ENCODE results near the gene HAUS1. TPM values are rescaled to one million over a fixed set of nuclear protein-coding genes. Genes with fewer than 3 reads are reported as not detected.
"Not testable (repeated sequence)": the region's sequence is repeated elsewhere in the genome, so short reads cannot be mapped to it uniquely, and the experiment has no call there.

Gene HAUS1
- total RNA-seq, 1 donor from 2014 or later: 52.3 TPM

- no peak overlapping the region for H3K27ac Mint-ChIP-seq
- H3K4me1 Mint-ChIP-seq (ENCODE audit: low read depth): peaks cover 26% of the 10 kb centered on the region
- peaks cover 5% of the 10 kb centered on the region for H3K36me3 Mint-ChIP-seq (ENCODE audit: low read depth)
- intact Hi-C loops (cut with micrococcal nuclease): no loop called here
- H3K27me3 Mint-ChIP-seq (ENCODE audit: low read depth): no peaks in the 10 kb centered on the region
- DNase-seq (ENCODE audit: low spot score): no peak
- H3K9me3 Mint-ChIP-seq: no peaks in the 10 kb centered on the region
- no peak overlapping the region for H3K4me3 Mint-ChIP-seq (ENCODE audit: low read depth)
Observed at GRCh38 chr18:46163941-46164499, 59.8 kb downstream of the HAUS1 start.

- H3K4me3 Mint-ChIP-seq (ENCODE audit: low read depth); H3K9me3 Mint-ChIP-seq; H3K36me3 Mint-ChIP-seq (ENCODE audit: low read depth); H3K27ac Mint-ChIP-seq; DNase-seq (ENCODE audit: low spot score); H3K27me3 Mint-ChIP-seq (ENCODE audit: low read depth); intact Hi-C loops (cut with micrococcal nuclease): not testable (repeated sequence)
- H3K4me1 Mint-ChIP-seq (ENCODE audit: low read depth): peaks cover 31% of the 10 kb centered on the region
Observed at GRCh38 chr18:46164502-46164901, 60.3 kb downstream of the HAUS1 start.

GRCh38 chr18:46164920-46165319, 60.7 kb downstream of the HAUS1 start:
- H3K27ac Mint-ChIP-seq: no peak overlapping the region
- intact Hi-C loops (cut with micrococcal nuclease): no loop called here
- H3K4me1 Mint-ChIP-seq (ENCODE audit: low read depth): peaks cover 33% of the 10 kb centered on the region
- H3K9me3 Mint-ChIP-seq: no peaks in the 10 kb centered on the region
- no peak for DNase-seq (ENCODE audit: low spot score)
- peaks cover 5% of the 10 kb centered on the region for H3K36me3 Mint-ChIP-seq (ENCODE audit: low read depth)
- H3K27me3 Mint-ChIP-seq (ENCODE audit: low read depth): no peaks in the 10 kb centered on the region
- H3K4me3 Mint-ChIP-seq (ENCODE audit: low read depth): no peak overlapping the region

GRCh38 chr18:46166261-46166970, 62.2 kb downstream of the HAUS1 start:
- Mint-ChIP-seq H3K4me1 (ENCODE audit: low read depth) (peaks cover 28% of the 10 kb centered on the region), H3K4me3 (ENCODE audit: low read depth) (no peak overlapping the region), H3K9me3 (no peaks in the 10 kb centered on the region), H3K27me3 (ENCODE audit: low read depth) (no peaks in the 10 kb centered on the region), H3K27ac (no peak overlapping the region), H3K36me3 (ENCODE audit: low read depth) (peaks cover 5% of the 10 kb centered on the region)
- DNase-seq (ENCODE audit: low spot score): no peak
- intact Hi-C loops (cut with micrococcal nuclease): no loop called here

GRCh38 chr18:46167971-46168370, 63.8 kb downstream of the HAUS1 start:
- Mint-ChIP-seq H3K27me3 (ENCODE audit: low read depth) (no peaks in the 10 kb centered on the region), H3K36me3 (ENCODE audit: low read depth) (peaks cover 5% of the 10 kb centered on the region), H3K4me3 (ENCODE audit: low read depth) (peak overlapping the region; percentile 54), H3K9me3 (no peaks in the 10 kb centered on the region), H3K4me1 (ENCODE audit: low read depth) (peaks cover 34% of the 10 kb centered on the region), H3K27ac (peak overlapping the region; percentile 58)
- peak; percentile 25 for DNase-seq (ENCODE audit: low spot score)
- intact Hi-C loops (cut with micrococcal nuclease): no loop called here

- Mint-ChIP-seq H3K4me1 (ENCODE audit: low read depth) (peaks cover 31% of the 10 kb centered on the region), H3K36me3 (ENCODE audit: low read depth) (peaks cover 8% of the 10 kb centered on the region), H3K4me3 (ENCODE audit: low read depth) (no peak overlapping the region), H3K27ac (no peak overlapping the region), H3K27me3 (ENCODE audit: low read depth) (no peaks in the 10 kb centered on the region), H3K9me3 (no peaks in the 10 kb centered on the region)
- no peak for DNase-seq (ENCODE audit: low spot score)
- intact Hi-C loops (cut with micrococcal nuclease): no loop called here
Observed at GRCh38 chr18:46169464-46169941, 65.3 kb downstream of the HAUS1 start.

- no peak overlapping the region for H3K4me3 Mint-ChIP-seq (ENCODE audit: low read depth)
- no peaks in the 10 kb centered on the region for H3K27me3 Mint-ChIP-seq (ENCODE audit: low read depth)
- DNase-seq (ENCODE audit: low spot score): no peak
- no peaks in the 10 kb centered on the region for H3K9me3 Mint-ChIP-seq
- intact Hi-C loops (cut with micrococcal nuclease): no loop called here
- H3K36me3 Mint-ChIP-seq (ENCODE audit: low read depth): peaks cover 22% of the 10 kb centered on the region
- no peak overlapping the region for H3K27ac Mint-ChIP-seq
- H3K4me1 Mint-ChIP-seq (ENCODE audit: low read depth): peaks cover 41% of the 10 kb centered on the region
Observed at GRCh38 chr18:46171331-46171730, 67.1 kb downstream of the HAUS1 start.

- Mint-ChIP-seq H3K9me3 (no peaks in the 10 kb centered on the region), H3K27ac (peak overlapping the region; percentile 99), H3K4me3 (ENCODE audit: low read depth) (peak overlapping the region; percentile 96), H3K36me3 (ENCODE audit: low read depth) (peaks cover 26% of the 10 kb centered on the region), H3K27me3 (ENCODE audit: low read depth) (no peaks in the 10 kb centered on the region), H3K4me1 (ENCODE audit: low read depth) (peaks cover 47% of the 10 kb centered on the region)
- intact Hi-C loops (cut with micrococcal nuclease): loop anchor here (1.0 kb wide), 4 partner anchors 40 to 485 kb away; partner anchors contain the start of gene EPG5
- DNase-seq (ENCODE audit: low spot score): peak; percentile 90
Observed at GRCh38 chr18:46173393-46174341, 69.5 kb downstream of the HAUS1 start.

GRCh38 chr18:46174342-46175041, 70.3 kb downstream of the HAUS1 start:
- peaks cover 42% of the 10 kb centered on the region for H3K4me1 Mint-ChIP-seq (ENCODE audit: low read depth)
- H3K27ac Mint-ChIP-seq: peak overlapping the region; percentile 99
- intact Hi-C loops (cut with micrococcal nuclease): loop anchor here (1.0 kb wide), 1 partner anchor 207 kb away; the partner anchor contains the start of gene EPG5
- no peaks in the 10 kb centered on the region for H3K27me3 Mint-ChIP-seq (ENCODE audit: low read depth)
- H3K9me3 Mint-ChIP-seq: no peaks in the 10 kb centered on the region
- H3K36me3 Mint-ChIP-seq (ENCODE audit: low read depth): peaks cover 30% of the 10 kb centered on the region
- H3K4me3 Mint-ChIP-seq (ENCODE audit: low read depth): peak overlapping the region; percentile 96
- DNase-seq (ENCODE audit: low spot score): peak; percentile 36

- Mint-ChIP-seq H3K27ac (peak overlapping the region; percentile 38), H3K9me3 (no peaks in the 10 kb centered on the region), H3K27me3 (ENCODE audit: low read depth) (no peaks in the 10 kb centered on the region), H3K4me1 (ENCODE audit: low read depth) (peaks cover 42% of the 10 kb centered on the region), H3K4me3 (ENCODE audit: low read depth) (peak overlapping the region; percentile 96), H3K36me3 (ENCODE audit: low read depth) (peaks cover 37% of the 10 kb centered on the region)
- intact Hi-C loops (cut with micrococcal nuclease): no loop called here
- no peak for DNase-seq (ENCODE audit: low spot score)
Observed at GRCh38 chr18:46176001-46176400, 71.8 kb downstream of the HAUS1 start.

Measured in activated T-helper 2 cell treated with anti-CD3 and anti-CD28 coated beads, Interferon-gamma antibody, Interleukin-2, Interleukin-4, amounts not matched to agents 10 μg/mL and 5 μg/mL and 100 μg/mL, durations not matched to agents 14 hours and 24 hours and 36 hours (primary cell).